H1 (cell line): ENCODE measurements around the gene DCDC2. TPM values are rescaled to one million over a fixed set of nuclear protein-coding genes. Genes with fewer than 3 reads are reported as not detected.
A peak's percentile ranks its signal among the peaks of the same experiment; 100 is the strongest.

Experiments
- CTCF ChIA-PET: fragments of 300-600 bp; sonication (Branson Sonifier 250); formaldehyde crosslinking; loops from one replicate; lab custom pipeline; 2021; ENCODE audit not compliant: partially characterized antibody; lab: Charles Lee
- POLR2A ChIA-PET: fragments of 300-600 bp; sonication (Branson Sonifier 250); formaldehyde crosslinking; loops from one replicate; lab custom pipeline; 2021; ENCODE audit warnings: inconsistent platforms; ENCODE audit not compliant: partially characterized antibody; lab: Charles Lee
- DNase-seq, 2 experiments: peaks; one replicate each; pipeline versions ENCODE4 v3.0.0 to v3.0.0-alpha.2; 2010 to 2022; ENCODE audit warnings: low spot score in 2 of 2, low read depth in 1 of 2, mixed read lengths in 1 of 2
- FAIRE-seq: peaks from 2 replicates; lab custom pipeline; 2011; peaks lifted over from hg19 to GRCh38; lab: Jason Lieb, UNC
- H2AFZ ChIP-seq: 2 replicates; pipeline ENCODE4 v1.8.1; 2012; ENCODE audit warnings: low read length, inconsistent platforms
- H2AK5ac ChIP-seq: 2 replicates; pipeline ENCODE4 v1.6.1; 2013; ENCODE audit warnings: low read depth, low read length
- H2BK120ac ChIP-seq: replicated peaks from 2 replicates; pipeline ENCODE3; 2013; ENCODE audit warnings: low read depth, low read length, inconsistent platforms
- H2BK12ac ChIP-seq: 2 replicates; pipeline ENCODE4 v1.6.1; 2013; ENCODE audit warnings: low read depth, low read length
- H2BK15ac ChIP-seq: 2 replicates; pipeline ENCODE4 v1.6.1; 2013; ENCODE audit warnings: low read length
- H2BK20ac ChIP-seq: 2 replicates; pipeline ENCODE4 v1.6.1; 2013; ENCODE audit warnings: low read length
- H2BK5ac ChIP-seq: 2 replicates; pipeline ENCODE4 v1.6.1; 2013; ENCODE audit warnings: low read depth, low read length
- H3K14ac ChIP-seq: 2 replicates; pipeline ENCODE4 v1.6.1; 2013; ENCODE audit warnings: inconsistent platforms; ENCODE audit not compliant: insufficient read length
- H3K18ac ChIP-seq: 2 replicates; pipeline ENCODE4 v1.6.1; 2013; ENCODE audit warnings: low read length; ENCODE audit errors: extremely low read depth
- H3K23ac ChIP-seq: 2 replicates; pipeline ENCODE4 v1.6.1; 2013; ENCODE audit warnings: inconsistent platforms; ENCODE audit not compliant: insufficient read length
- H3K23me2 ChIP-seq: 2 replicates; pipeline ENCODE4 v1.6.1; 2013; ENCODE audit warnings: low read depth, low read length
- H3K27ac ChIP-seq: 2 replicates; pipeline ENCODE4 v1.6.1; 2011; ENCODE audit warnings: low read depth, low read length, inconsistent platforms
- H3K27me3 ChIP-seq, 4 experiments: replicated peaks in 1 of 4; 1 replicate in 1 of 4; 2 replicates in 3 of 4; pipeline versions ENCODE4 v1.6.1 to v1.8.1; 2011 to 2013; ENCODE audit warnings: low read length in 3 of 4, mild to moderate bottlenecking in 3 of 4, inconsistent platforms in 2 of 4, mixed read lengths in 2 of 4, moderate library complexity in 1 of 4; ENCODE audit not compliant: control insufficient read depth in 3 of 4, insufficient read depth in 3 of 4; ENCODE audit errors: extremely low read depth in 1 of 4
- H3K36me3 ChIP-seq, 4 experiments: 2 replicates each; pipeline versions ENCODE4 v1.6.1 to v1.8.1; 2011 to 2013; ENCODE audit warnings: mild to moderate bottlenecking in 4 of 4, low read length in 3 of 4, moderate library complexity in 2 of 4, control low read depth in 1 of 4, inconsistent platforms in 1 of 4; ENCODE audit not compliant: insufficient read depth in 4 of 4, control insufficient read depth in 2 of 4
- H3K4ac ChIP-seq: replicated peaks from 2 replicates; pipeline ENCODE3; 2013; ENCODE audit warnings: low read length, low read depth, mixed read lengths, inconsistent platforms; ENCODE audit not compliant: insufficient read length
- H3K4me1 ChIP-seq, 4 experiments: replicated peaks in 1 of 4; 1 replicate in 1 of 4; 2 replicates in 3 of 4; pipeline versions ENCODE4 v1.6.1 to v1.8.1; 2011 to 2013; ENCODE audit warnings: low read length in 3 of 4, inconsistent platforms in 2 of 4, mixed read lengths in 1 of 4; ENCODE audit not compliant: insufficient read depth in 4 of 4, control insufficient read depth in 3 of 4
- H3K4me2 ChIP-seq, 2 experiments: 2 replicates each; pipeline versions ENCODE4 v1.6.1 to v1.8.1; 2011 to 2013; ENCODE audit warnings: low read depth in 2 of 2, low read length in 2 of 2, control low read depth in 1 of 2, inconsistent platforms in 1 of 2, mild to moderate bottlenecking in 1 of 2; ENCODE audit not compliant: insufficient read depth in 1 of 2
- H3K4me3 ChIP-seq, 4 experiments: fragments of 200-600, 300-600 bp in 1 of 4; sonication (generic), shearing (Covaris generic), sonication (Bioruptor Twin) in 1 of 4; 2 replicates each; pipeline versions ENCODE4 v1.5.1 to v1.8.1; 2011 to 2016; ENCODE audit warnings: low read length in 4 of 4, low read depth in 3 of 4, control low read depth in 2 of 4, inconsistent platforms in 2 of 4, mild to moderate bottlenecking in 2 of 4, mixed read lengths in 1 of 4, moderate library complexity in 1 of 4; ENCODE audit not compliant: insufficient read depth in 2 of 4; ENCODE audit errors: extremely low read depth in 1 of 4
- H3K56ac ChIP-seq: replicated peaks from 2 replicates; pipeline ENCODE3; 2013; ENCODE audit warnings: low read depth, mild to moderate bottlenecking, mixed read lengths, low read length, inconsistent platforms; ENCODE audit not compliant: insufficient read length
- H3K79me1 ChIP-seq: 2 replicates; pipeline ENCODE4 v1.6.1; 2013; ENCODE audit warnings: low read depth, low read length, control low read depth
- H3K79me2 ChIP-seq, 2 experiments: 2 replicates each; pipeline versions ENCODE4 v1.6.1 to v1.8.1; 2012 to 2013; ENCODE audit warnings: low read length in 2 of 2, mild to moderate bottlenecking in 2 of 2, inconsistent platforms in 1 of 2; ENCODE audit not compliant: insufficient read depth in 2 of 2, control insufficient read depth in 1 of 2
- H3K9ac ChIP-seq, 4 experiments: replicated peaks in 1 of 4; 1 replicate in 1 of 4; 2 replicates in 3 of 4; pipeline versions ENCODE4 v1.6.1 to v1.8.1; 2011 to 2013; ENCODE audit warnings: low read depth in 3 of 4, low read length in 3 of 4, control low read depth in 2 of 4, mild to moderate bottlenecking in 2 of 4, moderate library complexity in 2 of 4, inconsistent platforms in 1 of 4; ENCODE audit errors: extremely low read depth in 1 of 4
- H3K9me3 ChIP-seq, 2 experiments: 2 replicates each; pipeline versions ENCODE4 v1.6.1 to v1.8.1; 2012 to 2013; ENCODE audit warnings: mild to moderate bottlenecking in 2 of 2, moderate library complexity in 2 of 2, control low read depth in 1 of 2, inconsistent platforms in 1 of 2, low read depth in 1 of 2, low read length in 1 of 2, mixed read lengths in 1 of 2; ENCODE audit not compliant: insufficient read depth in 2 of 2
- H4K20me1 ChIP-seq, 2 experiments: replicated peaks in 1 of 2; 2 replicates each; pipeline versions ENCODE3 to v1.8.1; 2011 to 2013; ENCODE audit warnings: inconsistent platforms in 2 of 2, low read length in 2 of 2, mild to moderate bottlenecking in 1 of 2; ENCODE audit not compliant: insufficient read depth in 2 of 2, control insufficient read depth in 1 of 2
- H4K5ac ChIP-seq: 2 replicates; pipeline ENCODE4 v1.6.1; 2013; ENCODE audit warnings: low read length, low read depth, mixed read lengths, inconsistent platforms; ENCODE audit not compliant: insufficient read length
- H4K8ac ChIP-seq: 2 replicates; pipeline ENCODE4 v1.8.0; 2013; ENCODE audit warnings: mild to moderate bottlenecking, moderate library complexity, low read length, inconsistent platforms; ENCODE audit not compliant: insufficient read depth; ENCODE audit errors: extremely low read depth
- H4K91ac ChIP-seq: replicated peaks from 2 replicates; pipeline ENCODE3; 2013; ENCODE audit warnings: low read length, mixed read lengths, inconsistent platforms; ENCODE audit not compliant: insufficient read length
- BCL11A ChIP-seq, 2 experiments: IDR thresholded peaks; one replicate each; pipeline ENCODE4 v1.6.1; 2011; ENCODE audit warnings: low read depth in 2 of 2, low read length in 2 of 2, mild to moderate bottlenecking in 2 of 2
- BRCA1 ChIP-seq: IDR thresholded peaks from 2 replicates; pipeline ENCODE4 v1.6.1; 2012; ENCODE audit warnings: low read depth, low read length, improper control_type of control experiment
- EP300 ChIP-seq, 2 experiments: IDR thresholded peaks; 1 replicate in 1 of 2; 2 replicates in 1 of 2; pipeline ENCODE4 v1.6.1; 2011 to 2012; ENCODE audit warnings: low read depth in 2 of 2, low read length in 2 of 2, mild to moderate bottlenecking in 2 of 2, borderline replicate concordance in 1 of 2, inconsistent platforms in 1 of 2, moderate library complexity in 1 of 2
- JUND ChIP-seq: IDR thresholded peaks from 2 replicates; pipeline ENCODE4 v1.6.1; 2011; ENCODE audit warnings: mild to moderate bottlenecking, improper control_type of control experiment, low read length
- MAX ChIP-seq: IDR thresholded peaks from 2 replicates; pipeline ENCODE4 v1.6.1; 2012; ENCODE audit warnings: inconsistent platforms
- NANOG ChIP-seq: IDR thresholded peaks from 2 replicates; pipeline ENCODE4 v1.6.1; 2011; ENCODE audit warnings: low read length, low read depth, mild to moderate bottlenecking, inconsistent platforms; ENCODE audit not compliant: insufficient read depth, poor library complexity, severe bottlenecking
- POLR2A ChIP-seq, 2 experiments: IDR thresholded peaks; 1 replicate in 1 of 2; 2 replicates in 1 of 2; pipeline ENCODE4 v1.6.1; 2011; ENCODE audit warnings: low read depth in 2 of 2, low read length in 2 of 2, mild to moderate bottlenecking in 2 of 2; ENCODE audit errors: control extremely low read depth in 1 of 2
- POLR2AphosphoS5 ChIP-seq: IDR thresholded peaks from 2 replicates; pipeline ENCODE4 v1.6.1; 2011; ENCODE audit warnings: low read depth, low read length
- RFX5 ChIP-seq: IDR thresholded peaks from 2 replicates; pipeline ENCODE4 v1.6.1; 2011; ENCODE audit warnings: low read depth, low read length, improper control_type of control experiment, borderline replicate concordance
- TEAD4 ChIP-seq: IDR thresholded peaks from 2 replicates; pipeline ENCODE4 v1.6.1; 2012; ENCODE audit warnings: low read depth, low read length, inconsistent platforms, mixed read lengths
- whole genome bisulfite sequencing, 2 experiments: shearing (Covaris generic) in 1 of 2; methylation state at CpG; one replicate each; pipeline versions ENCODE4 v1.1.6 to v1.1.7; 2013 to 2015; ENCODE audit warnings: low lambda C conversion rate in 2 of 2, mixed read lengths in 2 of 2, inconsistent platforms in 1 of 2, low coverage in 1 of 2, missing lambda C conversion rate in 1 of 2; ENCODE audit not compliant: insufficient replicate concordance in 2 of 2, insufficient coverage in 1 of 2, insufficient read length in 1 of 2; ENCODE audit errors: extremely low coverage in 1 of 2, missing lambda C conversion rate in 1 of 2; 5-methylcytosine and 5-hydroxymethylcytosine counted together
- polyA plus RNA-seq, 7 experiments: library from polyadenylated mRNA; depleted of rRNA in 3 of 7; stranded (reverse) in 5 of 7; unstranded in 2 of 7; fragments of >200 nt in 5 of 7; fragments of 200-250 nt in 2 of 7; gene quantifications; 1 replicate in 5 of 7; 2 replicates in 1 of 7; 4 replicates in 1 of 7; pipeline versions ENCODE4 v1.2.1 to v1.2.3, GENCODE V29; 2011 to 2013; ENCODE audit warnings: missing spikeins in 2 of 7, mixed read lengths in 2 of 7
- total RNA-seq: library from RNA; stranded (reverse); fragmentation: NEBNext Ultra II Directional; extraction: Animal tissue kit (Norgen Biotek cat#: 25700); gene quantifications from 2 replicates; pipeline ENCODE4 v1.2.1, GENCODE V29; 2021

The DCDC2 gene
- total and polyA plus RNA-seq, 2 of the 8 experiments (the other 6 are each of a cell fraction or from before 2014, with no cell fraction given) = 0.03 to 0.15 TPM

GRCh38 chr6:24401458-24401857 is 43.6 kb upstream of the DCDC2 start:
- CTCF ChIA-PET = interaction anchor here (1.2 to 1.9 kb wide), 3 partner anchors 9 to 118 kb away, joined by 3 to 10 read pairs (median 8); no protein-coding TSS in a partner anchor

More at GRCh38 chr6:24401458-24401857, 43.6 kb upstream of the DCDC2 start:
- H3K9ac ChIP-seq = no peak overlapping the region
- H3K27me3 ChIP-seq = no peaks in the 10 kb centered on the region
- 65% methylated on average over 4 of the region's 4 CpGs; no CpG with 5 or more reads in 1 of the 2 experiments for WGBS, 2 experiments
- no peaks in the 10 kb centered on the region for H3K79me1 ChIP-seq
- H3K23me2 ChIP-seq = peaks cover 2% of the 10 kb centered on the region; the same call in 1 of the 2 replicates
- peaks cover 0 to 19% (median 1%) of the 10 kb centered on the region in 4 experiments; a peak in 2 of 8 replicates for H3K36me3 ChIP-seq
- FAIRE-seq (no peak), DNase-seq (peak in 1 of 2 experiments; percentile 75)
- H2BK15ac ChIP-seq = no peak overlapping the region
- H2BK12ac ChIP-seq = no peak overlapping the region; the same call in 1 of the 2 replicates
- peak overlapping the region; percentile 90 for H2BK5ac ChIP-seq
- H2BK120ac ChIP-seq = peak overlapping the region; percentile 85
- H3K56ac ChIP-seq = no peak overlapping the region
- no peak overlapping the region for H3K18ac ChIP-seq
- H4K20me1 ChIP-seq = peaks cover 0 to 2% of the 10 kb centered on the region in 2 experiments
- TF ChIP-seq RFX5 (no peak), NANOG (no peak), JUND (no peak), POLR2A (IDR thresholded peaks at IDR 0.05; ENCODE audit: control extremely low read depth in 1 of 2, low read depth in 2 of 2, low read length in 2 of 2) (no peak), MAX (no peak), BRCA1 (no peak), TEAD4 (peak; percentile 96), EP300 (IDR thresholded peaks at IDR 0.05; ENCODE audit: borderline replicate concordance in 1 of 2, low read depth in 2 of 2, low read length in 2 of 2) (no peak), POLR2AphosphoS5 (peak; percentile 52; the same call in 1 of the 2 replicates), BCL11A (IDR thresholded peaks at IDR 0.05; ENCODE audit: low read depth in 2 of 2, low read length in 2 of 2) (no peak)
- H3K4me2 ChIP-seq = peak overlapping the region; percentile 65 to 81; a peak in 3 of 4 replicates
- peak overlapping the region; percentile 6; the same call in 1 of the 2 replicates for H3K27ac ChIP-seq
- H4K5ac ChIP-seq = peak overlapping the region; percentile 51
- H2BK20ac ChIP-seq = peak overlapping the region; percentile 2; the same call in 1 of the 2 replicates
- peak overlapping the region; percentile 3; the same call in 1 of the 2 replicates for H4K8ac ChIP-seq
- no peak overlapping the region for H3K14ac ChIP-seq
- peaks cover 8 to 9% of the 10 kb centered on the region in 2 experiments for H3K9me3 ChIP-seq
- POLR2A ChIA-PET = interaction anchor here (1.0 to 2.2 kb wide), 7 partner anchors 10 to 88 kb away, joined by 3 to 16 read pairs (median 4); no protein-coding TSS in a partner anchor
- peak overlapping the region; percentile 97 for H4K91ac ChIP-seq
- H3K23ac ChIP-seq = no peak overlapping the region
- H3K79me2 ChIP-seq = peaks cover 3 to 46% of the 10 kb centered on the region in 2 experiments; a peak in 3 of 4 replicates
- H2AFZ ChIP-seq = no peak overlapping the region
- H2AK5ac ChIP-seq = no peak overlapping the region; the same call in 1 of the 2 replicates
- H3K4ac ChIP-seq = no peak overlapping the region
- H3K4me1 ChIP-seq = peaks cover 5 to 21% (median 12%) of the 10 kb centered on the region in 4 experiments
- H3K4me3 ChIP-seq = peak overlapping the region in 3 of 4 experiments; percentile 1 to 80 (median 4); a peak in 2 of 8 replicates
